SW 1271 (cell line): ENCODE results near the gene SERP2.
"Not testable (repeated sequence)": the region's sequence is repeated elsewhere in the genome, so short reads cannot be mapped to it uniquely, and the experiment has no call there.

Experiments used
- DNase-seq, 2 experiments: peaks; one replicate each; lab custom pipeline; 2025; lab: John Stamatoyannopoulos, UW

Gene SERP2

DNA sequence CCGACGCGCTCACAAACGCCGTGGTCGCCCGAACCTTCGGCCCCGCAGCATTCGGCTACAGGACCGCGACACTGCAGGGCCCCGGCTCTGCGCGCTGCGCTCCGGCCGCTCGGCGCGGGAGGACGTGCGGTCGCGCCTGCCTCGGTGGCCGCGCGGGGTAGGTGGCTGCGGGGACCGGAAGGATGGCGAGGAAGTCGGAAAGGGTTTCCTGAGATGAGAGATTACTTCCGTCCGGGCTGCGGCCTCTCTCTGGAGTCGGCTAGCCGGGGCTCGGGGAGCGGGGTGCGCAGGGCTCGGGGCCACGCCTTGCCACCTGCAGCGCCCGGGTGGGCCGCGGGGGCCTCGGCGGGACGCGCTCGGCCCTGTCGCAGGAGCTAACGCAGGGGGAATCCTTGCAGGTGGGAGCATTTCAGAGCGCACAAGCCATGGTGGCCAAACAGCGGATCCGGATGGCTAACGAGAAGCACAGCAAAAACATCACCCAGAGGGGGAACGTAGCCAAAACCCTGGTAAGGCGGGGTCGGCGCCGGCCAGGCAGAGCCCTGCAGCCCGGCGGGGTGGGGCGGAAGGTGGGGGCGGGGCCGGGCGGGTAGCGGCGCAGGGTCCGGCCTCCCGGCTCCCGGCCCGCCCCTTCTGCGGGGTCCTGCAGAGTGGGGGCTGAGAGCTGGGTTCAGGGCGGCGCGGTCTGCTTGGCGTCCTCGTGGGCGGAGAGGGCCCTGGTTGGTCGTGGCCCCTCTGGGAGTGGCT is at the start of gene SERP2:
TSS of gene SERP2 (plus strand) at position 224 of the 747 bp plus-strand sequence. CDS start at position 426, 202 bp downstream.
- DNase-seq = no peak

DNA sequence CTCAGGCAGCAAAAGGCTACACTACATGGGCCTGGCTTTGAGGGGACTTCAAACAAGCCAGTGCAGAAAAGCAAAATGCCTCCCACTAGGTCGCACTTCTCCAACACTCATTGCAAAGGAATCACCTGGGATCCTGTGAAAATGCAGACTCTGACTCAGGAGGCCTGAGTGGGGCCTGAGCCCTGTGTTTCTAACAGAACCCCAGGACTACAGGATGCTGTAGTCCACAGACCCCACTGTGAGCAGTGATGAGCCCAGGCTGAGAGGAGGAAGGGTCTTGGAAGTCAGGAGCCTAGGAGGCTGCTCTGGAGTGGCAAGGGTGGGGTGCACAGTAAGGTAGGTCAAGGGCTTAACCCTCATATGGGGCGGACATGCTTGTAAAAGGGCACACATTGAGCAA is 46.7 kb upstream of the SERP2 start:
- DNase-seq = no peak

DNA sequence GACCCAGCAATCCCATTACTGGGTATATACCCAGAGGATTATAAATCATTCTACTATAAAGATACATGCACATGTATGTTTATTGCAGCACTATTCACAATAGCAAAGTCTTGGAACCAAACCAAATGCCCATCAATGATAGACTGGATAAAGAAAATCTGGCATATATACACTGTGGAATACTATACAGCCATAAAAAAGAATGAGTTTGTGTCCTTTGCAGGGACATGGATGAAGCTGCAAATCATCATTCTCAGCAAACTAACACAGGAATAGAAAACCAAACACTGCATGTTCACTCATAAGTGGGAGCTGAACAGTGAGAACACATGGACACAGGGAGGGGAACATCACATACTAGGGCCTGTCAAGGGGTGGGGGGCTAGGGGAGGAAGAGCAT is 44.6 kb upstream of the SERP2 start:
- DNase-seq = not testable (repeated sequence)

DNA sequence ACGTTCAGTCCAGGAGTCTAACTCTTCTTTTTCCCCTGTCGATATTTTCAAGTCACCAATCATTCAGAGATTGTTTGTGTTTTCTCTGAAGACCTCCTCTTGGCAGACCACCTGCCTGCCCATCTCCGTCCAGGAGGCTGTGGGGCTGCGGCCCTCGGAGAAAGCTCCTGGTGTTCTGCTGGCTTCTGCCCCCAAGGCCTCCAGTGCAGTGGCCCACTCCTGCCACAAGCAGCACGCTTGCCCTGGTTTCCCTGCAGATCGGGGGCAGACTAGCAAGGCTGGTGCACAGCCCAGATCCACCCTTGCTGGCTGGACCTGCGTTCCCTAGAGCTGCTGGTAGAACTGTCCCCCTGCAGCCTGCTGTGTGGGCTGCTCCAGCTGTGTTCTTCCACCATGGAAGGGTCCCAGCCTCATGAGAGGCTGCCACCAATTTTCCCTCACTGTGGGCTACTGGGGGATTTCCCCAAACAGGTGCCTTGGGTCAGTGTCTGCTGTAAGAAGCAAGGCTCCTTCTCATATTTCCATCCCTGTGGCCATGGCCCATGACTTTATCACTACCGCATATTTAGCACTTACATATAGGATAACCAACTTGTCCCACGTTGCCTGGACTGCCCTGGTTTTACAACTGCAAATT is 43.6 kb upstream of the SERP2 start:
- no peak for DNase-seq

DNA sequence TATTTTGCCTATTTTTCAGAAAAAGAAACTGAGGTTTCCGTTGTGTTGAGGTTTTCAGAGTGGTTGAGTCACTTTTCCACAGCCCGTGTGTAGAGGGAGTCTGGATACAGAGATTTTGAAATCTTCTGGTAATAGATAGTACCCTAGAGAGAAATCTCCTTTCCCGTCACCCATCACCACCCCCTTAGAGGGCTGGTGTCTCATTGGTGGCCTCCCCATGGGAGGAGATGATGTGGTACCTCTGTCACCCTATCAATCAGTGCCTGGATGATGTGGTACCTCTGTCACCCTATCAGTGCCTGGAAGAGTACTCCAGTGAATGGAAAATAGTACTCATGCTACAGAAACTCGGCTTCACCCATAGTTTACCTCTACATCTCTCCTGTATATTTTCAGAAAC is 42.2 kb upstream of the SERP2 start:
- DNase-seq = no peak

DNA sequence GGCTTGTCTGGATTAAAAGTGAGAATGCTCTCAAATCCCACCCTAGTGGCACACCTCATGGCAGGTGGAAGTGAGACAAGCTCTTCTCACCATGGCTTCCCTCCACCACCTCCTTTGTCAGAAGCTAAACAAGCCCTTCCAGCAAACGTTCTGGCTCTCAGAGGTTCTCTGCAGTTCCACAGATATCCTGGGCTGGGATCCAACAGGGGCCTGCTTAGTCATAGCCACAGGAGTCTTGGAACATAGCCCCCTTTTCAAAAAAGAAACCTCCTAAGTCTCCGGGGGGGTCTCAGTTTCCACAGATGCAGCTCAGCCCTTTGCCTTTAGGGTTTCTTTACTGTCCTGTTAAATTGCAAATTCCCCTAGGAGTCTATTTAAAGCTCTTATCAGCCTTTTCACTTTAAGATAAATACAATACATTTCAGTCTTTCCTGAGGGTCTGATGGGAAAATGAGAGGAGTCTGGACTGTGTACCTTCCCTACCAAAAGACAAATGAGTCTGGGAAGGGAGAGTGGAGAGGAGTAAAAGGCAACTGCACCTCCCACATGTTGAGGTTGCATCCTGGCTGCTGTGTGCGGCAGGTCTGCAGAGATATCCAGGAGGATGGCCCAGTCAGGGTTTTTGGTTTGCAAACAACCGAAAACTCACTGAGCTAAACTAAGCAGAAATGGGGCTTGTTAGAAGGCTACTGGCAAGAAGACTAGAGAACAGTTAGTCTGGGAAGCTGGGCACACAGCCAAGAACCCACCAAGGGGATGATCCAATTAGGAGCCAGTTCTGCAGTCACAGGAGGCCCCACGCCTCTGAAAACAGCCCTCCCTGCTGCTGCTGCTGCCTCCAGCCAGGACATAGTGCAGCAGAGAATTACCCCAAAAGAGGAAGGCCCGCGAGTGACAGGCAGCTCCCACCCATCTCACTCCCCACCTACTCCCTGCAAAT is 41.4 kb upstream of the SERP2 start:
- no peak for DNase-seq

DNA sequence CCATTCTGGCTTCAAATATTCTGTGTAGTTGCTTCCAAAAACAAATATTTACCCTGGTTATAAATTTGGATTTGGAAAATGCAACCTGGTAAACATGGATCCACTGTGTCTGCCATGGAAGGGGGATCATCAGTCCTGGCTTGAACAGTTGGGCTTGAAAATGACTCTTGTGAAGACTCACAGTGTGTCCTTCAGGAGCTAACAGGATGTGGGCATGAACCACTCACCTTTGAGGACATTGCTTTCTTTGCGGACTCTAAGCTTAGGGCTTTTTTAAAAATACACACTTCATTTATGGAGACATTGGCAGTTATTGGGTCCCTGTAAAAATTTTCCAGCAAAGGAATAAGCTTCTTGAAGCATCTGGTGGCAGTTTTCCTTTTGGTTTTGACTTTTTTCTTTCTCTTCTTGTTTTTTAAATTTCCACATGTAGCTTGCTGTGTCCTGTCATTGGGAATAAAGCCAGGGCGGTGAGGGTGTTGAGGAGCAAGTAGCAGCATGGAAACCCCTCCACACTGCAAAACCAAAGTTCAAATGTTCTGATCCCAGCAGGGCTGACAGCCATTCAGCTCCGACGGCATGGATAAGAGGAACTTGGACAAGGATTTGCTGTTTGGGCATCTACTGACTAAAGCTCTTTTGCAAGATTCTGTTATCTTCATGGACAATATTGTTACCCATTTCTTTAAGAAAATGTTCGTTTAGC is 39.5 kb upstream of the SERP2 start:
- DNase-seq = no peak

DNA sequence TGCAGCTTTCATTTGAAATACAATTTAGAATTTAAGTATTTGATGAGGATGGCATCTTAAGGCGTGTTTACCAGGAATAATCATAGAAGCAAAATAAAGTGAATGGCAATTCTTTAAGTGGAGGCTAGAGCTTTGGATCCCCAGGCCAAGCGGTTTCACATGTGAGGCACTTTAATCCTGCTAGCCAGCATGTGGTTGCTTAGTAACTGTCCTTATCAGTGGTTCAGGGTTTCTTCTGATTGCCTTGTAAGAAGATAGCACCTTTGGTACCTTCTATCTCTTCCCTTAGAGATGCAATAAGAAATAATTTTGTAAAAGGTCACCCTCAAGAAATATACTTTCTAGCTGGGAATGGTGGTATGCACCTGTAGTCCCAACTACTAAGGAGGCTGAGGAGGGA is 38.9 kb upstream of the SERP2 start:
- no peak for DNase-seq

DNA sequence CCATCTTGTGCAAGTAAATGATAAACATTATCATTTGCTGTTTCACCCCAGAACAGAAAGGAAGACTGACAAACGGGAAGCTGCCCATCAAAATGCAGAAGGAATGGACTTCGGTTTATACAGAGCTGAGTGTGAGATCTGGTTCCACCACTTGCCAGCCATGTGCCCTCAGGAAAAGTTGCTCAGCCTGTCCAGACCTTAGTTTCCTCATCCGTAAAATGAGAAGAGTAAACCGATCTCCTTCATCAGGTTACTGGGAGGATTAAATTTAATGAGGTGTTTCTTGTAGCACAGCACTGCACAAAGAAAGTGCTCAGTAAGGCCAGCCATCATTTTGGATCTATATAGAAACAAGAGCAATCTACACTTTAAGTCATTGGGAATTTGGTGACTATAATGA is 36.7 kb upstream of the SERP2 start:
- no peak for DNase-seq

DNA sequence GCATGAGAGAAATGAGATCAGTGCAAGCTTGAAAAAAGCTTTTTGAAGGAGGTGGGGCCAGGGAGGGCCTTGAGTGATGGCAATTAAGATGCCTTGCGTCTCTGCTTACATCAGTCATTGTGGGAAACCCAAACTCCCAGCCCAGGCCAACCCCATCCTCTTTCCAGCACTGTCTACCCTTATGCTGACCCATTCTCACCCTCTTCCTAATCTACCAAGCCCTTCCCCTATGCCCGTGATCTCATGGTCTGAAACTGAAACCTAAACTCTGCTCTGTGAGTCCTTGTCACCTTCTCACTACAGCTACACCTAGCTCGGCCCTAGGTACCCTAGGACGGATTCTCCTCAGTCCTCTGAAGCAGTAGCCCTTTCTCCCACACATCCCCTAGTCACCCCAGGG is 36.0 kb upstream of the SERP2 start:
- no peak for DNase-seq

DNA sequence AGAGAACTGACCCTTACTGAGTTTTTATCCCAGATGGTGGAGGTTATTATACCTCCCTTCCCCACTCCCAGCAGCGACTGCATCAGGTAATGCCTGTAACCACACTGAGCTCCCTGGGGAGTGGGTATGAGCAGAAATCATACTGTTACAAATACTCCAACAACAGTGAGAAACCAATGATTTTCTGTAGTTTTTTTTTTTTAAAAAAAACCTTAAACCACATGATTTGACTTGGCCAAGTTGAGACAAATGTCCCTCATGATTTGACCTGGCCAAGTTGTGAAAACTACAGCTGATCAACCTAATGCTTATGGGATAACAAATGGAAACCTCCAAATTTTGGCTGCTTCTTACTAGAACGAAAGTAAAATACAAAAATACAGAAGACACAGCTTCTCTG is 33.1 kb upstream of the SERP2 start:
- no peak for DNase-seq

DNA sequence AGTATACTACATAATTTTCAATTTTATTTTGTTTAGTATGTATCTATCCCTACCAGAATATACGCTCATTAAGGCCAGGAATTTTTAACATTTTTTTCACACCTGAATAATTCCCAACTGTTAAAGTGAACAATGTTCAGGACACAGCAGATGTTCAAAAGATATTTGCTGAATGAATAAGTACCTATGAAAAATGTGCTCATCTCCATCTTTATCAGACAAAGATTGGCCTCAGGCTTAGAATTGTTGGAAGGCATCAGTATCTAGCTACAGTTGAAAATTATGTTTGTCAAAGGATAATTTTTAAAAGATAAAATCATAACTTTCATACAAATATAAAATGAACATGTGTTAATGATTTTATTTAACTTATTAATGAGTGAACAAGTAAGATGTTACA is 30.9 kb upstream of the SERP2 start:
- DNase-seq = no peak

DNA sequence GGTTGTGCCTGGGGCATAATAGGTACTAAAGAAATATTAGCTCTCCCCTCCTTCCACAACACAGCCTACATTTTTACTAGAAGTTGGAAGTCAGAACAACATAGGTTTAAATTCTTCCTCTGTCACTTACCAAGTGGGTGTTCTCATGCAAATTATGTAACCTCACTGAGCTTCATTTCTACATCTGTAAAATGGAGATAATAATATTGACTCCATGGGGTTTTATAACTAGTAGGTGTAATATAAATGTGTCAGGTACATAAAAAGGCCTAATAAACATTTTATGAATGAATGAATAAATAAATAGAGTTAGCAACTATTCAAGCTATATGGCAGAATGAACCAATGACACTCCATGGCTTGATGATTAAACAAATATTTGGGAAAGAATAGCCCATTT is 27.1 kb upstream of the SERP2 start:
- no peak for DNase-seq

DNA sequence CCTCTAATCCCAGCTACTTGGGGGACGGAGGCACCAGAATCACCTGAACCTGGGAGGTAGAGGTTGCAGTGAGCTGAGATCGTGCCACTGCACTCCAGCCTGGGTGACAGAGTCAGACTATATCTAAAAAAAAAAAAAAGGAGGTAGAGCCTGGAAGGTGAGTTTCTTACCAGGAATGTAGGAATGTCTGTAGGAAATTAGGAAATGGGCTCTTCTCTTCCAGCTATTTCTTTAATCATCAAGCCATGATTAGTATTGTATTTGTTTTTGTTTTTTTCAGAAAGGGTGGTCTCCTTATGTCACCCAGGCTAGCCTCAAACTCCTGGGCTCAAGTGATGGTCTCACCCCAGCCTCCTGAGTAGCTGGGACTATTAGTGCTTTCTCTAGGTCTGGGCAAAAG is 26.3 kb upstream of the SERP2 start:
- no peak for DNase-seq

DNA sequence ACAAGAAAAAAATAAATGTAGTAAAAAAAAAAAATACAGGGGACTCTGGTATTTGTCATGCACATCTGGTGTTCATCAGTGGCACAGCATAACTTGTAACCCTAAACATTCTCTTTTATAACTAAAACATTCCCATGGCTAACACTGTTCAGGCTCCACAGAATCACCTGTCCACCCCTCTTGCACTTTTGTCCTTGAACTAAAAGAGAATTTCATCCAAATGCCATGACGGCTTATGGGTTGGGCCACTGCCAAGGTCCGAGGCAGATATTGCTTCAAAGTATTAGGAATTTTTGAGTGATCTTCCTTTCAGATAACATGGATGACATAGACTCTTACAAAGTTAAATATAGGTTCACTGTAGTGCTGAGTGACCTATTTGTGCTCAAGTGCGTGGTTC is 25.7 kb upstream of the SERP2 start:
- no peak for DNase-seq

DNA sequence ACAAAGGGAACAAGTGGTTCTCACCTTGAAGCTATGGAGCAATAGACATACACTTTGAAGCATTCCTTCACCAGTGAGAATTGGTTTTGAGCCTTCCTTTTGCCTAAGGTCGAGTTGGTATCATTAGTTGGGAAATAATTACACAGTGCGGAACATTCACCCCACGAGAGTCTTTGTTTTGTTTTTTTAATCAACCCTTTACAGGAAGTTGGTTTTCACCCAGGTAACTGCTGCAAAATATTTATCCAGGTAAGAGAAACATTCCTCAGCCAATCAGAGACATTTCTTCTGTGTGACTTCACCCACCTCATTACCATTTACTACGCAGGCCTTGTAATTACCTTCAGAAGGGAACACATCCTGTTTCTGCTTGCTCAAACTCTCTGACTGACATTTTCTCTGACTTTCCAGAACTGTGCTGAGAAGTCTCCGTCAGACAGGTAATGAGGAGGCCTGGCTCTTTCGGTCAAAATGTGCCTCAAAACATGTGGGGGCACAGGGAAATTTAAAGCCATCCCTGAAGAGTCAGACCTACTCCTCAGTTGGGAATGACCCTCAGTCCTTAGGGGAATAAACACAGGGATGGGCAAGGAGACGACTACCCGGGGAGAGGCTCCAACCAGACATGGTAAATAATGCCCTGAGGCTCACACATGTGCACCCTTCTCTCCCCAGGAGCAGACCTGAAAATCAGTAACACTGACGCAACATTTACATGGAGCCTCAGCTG is 22.7 kb upstream of the SERP2 start:
- DNase-seq = no peak

DNA sequence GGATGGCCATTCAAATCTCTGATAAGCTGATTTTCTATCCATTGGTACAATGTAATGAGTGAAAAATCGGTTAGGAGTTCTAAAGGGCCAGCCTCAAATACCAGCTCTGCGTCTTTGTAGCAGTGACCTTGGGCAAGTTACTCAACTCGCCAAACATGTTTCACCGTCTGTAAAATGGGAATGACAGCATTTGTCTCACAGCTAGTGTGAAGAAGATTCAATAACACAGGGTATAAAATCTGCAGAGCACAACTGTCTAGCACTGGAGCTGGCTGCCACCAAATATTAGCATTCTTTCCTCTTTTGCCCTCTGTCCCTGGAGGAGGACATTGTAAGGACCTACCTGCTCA is 22.1 kb upstream of the SERP2 start:
- no peak for DNase-seq

DNA sequence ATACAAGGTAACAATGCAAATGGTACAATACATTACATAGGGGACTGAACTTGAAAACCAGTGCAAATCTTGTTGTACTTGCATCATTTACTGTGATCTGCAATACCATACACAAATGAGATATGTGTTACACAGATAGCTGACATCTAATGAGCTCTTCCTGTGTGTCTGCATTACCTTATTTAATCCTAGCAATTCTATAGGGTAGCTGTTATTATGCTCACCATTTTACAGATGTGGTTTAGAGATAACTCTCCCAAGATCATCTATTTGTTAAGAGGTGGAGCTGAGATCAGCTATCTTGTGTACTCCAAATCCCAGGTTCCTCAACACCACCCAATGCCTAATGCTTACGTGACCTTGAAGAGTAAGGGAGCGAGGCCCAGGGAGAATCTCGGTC is 21.4 kb upstream of the SERP2 start:
- no peak for DNase-seq

DNA sequence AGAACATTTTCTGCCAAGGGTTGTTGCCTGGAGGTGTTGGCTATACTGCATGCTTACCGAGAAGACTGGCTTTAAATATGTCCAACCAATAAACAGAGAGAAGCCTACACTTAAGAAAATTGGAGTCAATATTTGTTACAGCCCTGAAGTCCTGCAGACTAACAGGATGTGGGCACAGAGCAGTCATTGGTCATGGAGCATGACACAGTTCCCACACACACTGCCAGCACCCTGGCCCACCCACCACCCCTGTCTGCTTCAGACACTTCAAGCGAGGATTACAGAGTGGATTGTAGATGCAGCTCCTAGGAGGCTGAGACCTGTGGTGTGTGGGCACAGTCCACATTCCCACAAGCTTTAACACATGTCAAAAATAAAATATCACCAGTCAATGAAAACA is 21.0 kb upstream of the SERP2 start:
- no peak for DNase-seq

DNA sequence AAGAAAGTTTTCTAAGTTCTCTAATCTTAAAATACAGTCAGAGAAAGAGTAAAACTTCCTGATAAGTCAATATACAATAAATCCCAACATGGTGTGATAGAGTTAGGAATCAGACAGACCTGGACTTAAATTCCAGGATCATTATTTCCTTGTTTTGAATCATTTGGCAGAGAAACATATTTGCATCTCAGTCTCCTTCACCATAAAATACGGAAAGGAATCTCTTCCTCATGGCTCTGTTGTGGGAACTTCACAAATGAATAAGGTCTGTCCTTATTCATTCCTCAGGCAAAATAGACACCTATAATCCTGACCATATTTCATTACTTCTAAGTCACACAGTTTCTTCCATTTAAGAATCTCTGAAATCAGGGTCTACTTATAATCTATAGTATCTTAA is 19.3 kb upstream of the SERP2 start:
- no peak for DNase-seq

DNA sequence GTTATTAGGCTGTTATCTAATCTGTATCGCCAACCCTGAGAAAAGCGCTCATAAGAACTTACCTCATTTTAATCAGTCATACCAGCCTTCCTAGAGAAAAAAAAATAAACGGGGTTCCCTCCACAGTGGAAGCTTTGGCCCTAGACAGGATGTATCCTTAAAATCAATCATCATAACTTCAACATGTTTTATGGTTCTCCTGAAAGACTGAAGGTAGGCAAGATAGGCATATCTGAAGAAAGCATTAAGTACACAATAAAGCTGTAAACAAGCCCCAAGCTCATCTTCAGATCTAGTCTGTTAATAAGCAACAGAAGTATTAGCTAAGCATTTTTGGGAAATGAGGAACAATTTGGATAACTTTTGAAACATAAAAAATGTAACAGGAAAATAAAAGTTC is 18.7 kb upstream of the SERP2 start:
- DNase-seq = no peak

DNA sequence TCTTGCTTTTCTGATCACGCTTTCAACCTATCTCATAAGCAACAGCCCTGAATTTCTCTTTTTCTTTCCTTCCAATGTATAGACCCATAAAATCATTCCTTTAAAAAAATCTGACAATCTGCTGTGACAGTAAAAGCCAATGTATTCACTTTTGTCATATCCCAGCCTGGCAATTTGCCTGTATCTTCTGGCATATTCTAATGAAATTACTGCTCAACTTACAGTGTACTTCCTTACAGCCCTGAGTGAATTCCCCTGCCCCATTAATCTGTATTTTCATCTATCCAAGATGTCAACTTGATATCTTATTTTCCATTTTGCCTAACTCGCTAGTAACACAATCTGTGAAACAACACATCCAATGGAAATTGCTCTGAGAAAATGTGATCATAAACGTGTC is 18.0 kb upstream of the SERP2 start:
- DNase-seq = no peak
